KOPT-K1 (cell line): ENCODE measurements around the gene SPAG9.

Source experiments
- H3K27ac ChIP-seq: fragments of 200-600 bp; sonication (generic); 2 replicates; pipeline ENCODE4 v1.5.1; 2016; ENCODE audit warnings: antibody characterized with exemption, mild to moderate bottlenecking, low read depth, low read length; ENCODE audit not compliant: poor library complexity, severe bottlenecking
- H3K36me3 ChIP-seq: fragments of 200-600 bp; sonication (generic); 2 replicates; pipeline ENCODE4 v1.5.1; 2017; ENCODE audit warnings: antibody characterized with exemption, mild to moderate bottlenecking, low read length, moderate library complexity; ENCODE audit not compliant: insufficient read depth
- H3K9me3 ChIP-seq: fragments of 200-600 bp; sonication (generic); 2 replicates; pipeline ENCODE4 v1.5.1; 2017; ENCODE audit warnings: antibody characterized with exemption, low read length, mild to moderate bottlenecking; ENCODE audit not compliant: insufficient read depth, poor library complexity, severe bottlenecking

SPAG9 gene

GRCh38 chr17:51046046-51046445 lies 74.6 kb downstream of the SPAG9 start:
- no peaks in the 10 kb centered on the region for H3K9me3 ChIP-seq
- no peak overlapping the region for H3K27ac ChIP-seq
- H3K36me3 ChIP-seq: peaks cover 8% of the 10 kb centered on the region; the same call in 1 of the 2 replicates

DNA sequence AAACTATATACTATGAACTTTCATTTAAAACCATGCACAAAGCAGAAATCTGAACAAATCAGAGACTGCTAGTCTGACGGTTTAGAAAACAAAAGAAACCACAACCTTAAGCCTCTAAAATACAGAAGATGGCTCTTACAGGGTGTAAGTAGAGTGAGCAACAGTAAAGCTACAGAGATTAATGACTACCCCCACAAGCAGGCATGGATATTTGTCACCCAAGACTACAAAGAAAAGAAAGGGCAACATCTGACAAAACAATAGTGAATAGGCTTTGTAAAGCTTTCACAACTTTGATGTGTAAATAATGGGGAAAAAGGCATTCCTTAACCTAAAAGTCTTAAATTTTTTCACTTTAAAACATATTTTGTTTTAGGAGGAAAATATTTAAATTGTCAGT lies 75.0 kb downstream of the SPAG9 start:
- Histone ChIP-seq H3K27ac (no peak overlapping the region), H3K36me3 (peaks cover 10% of the 10 kb centered on the region; the same call in 1 of the 2 replicates), H3K9me3 (no peaks in the 10 kb centered on the region)

- H3K27ac ChIP-seq: no peak overlapping the region
These were observed 75.7 kb downstream of the SPAG9 start for GRCh38 chr17:51044976-51045375.

GRCh38 chr17:51036084-51036483 lies 84.6 kb downstream of the SPAG9 start:
- Histone ChIP-seq H3K27ac (no peak overlapping the region), H3K36me3 (peaks cover 18% of the 10 kb centered on the region), H3K9me3 (no peaks in the 10 kb centered on the region)

More at GRCh38 chr17:51044976-51045375, 75.7 kb downstream of the SPAG9 start:
- Histone ChIP-seq H3K9me3 (no peaks in the 10 kb centered on the region), H3K36me3 (peaks cover 16% of the 10 kb centered on the region)

- Histone ChIP-seq H3K36me3 (peaks cover 14% of the 10 kb centered on the region), H3K27ac (no peak overlapping the region), H3K9me3 (no peaks in the 10 kb centered on the region)
These were observed 85.2 kb downstream of the SPAG9 start for GRCh38 chr17:51035431-51035830.

DNA sequence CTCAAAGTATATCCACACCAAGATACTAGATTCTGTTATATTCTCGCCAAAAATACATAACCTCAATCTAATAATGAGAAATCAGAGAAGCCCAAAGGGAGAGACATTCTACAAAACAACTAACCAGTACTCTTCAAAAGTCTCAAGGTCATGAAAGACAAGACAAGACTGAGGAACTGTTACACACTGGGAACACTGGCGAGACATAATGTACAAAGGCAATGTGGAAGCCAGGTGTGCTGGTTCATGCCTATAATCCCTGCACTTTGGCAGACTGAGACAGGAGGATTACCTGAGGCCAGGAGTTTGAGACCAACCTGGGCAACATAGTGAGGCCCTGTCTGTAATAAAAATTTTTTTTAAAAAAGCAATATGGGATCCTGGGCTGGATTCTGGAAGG lies 85.9 kb downstream of the SPAG9 start:
- peaks cover 9% of the 10 kb centered on the region for H3K36me3 ChIP-seq
- H3K27ac ChIP-seq: no peak overlapping the region

DNA sequence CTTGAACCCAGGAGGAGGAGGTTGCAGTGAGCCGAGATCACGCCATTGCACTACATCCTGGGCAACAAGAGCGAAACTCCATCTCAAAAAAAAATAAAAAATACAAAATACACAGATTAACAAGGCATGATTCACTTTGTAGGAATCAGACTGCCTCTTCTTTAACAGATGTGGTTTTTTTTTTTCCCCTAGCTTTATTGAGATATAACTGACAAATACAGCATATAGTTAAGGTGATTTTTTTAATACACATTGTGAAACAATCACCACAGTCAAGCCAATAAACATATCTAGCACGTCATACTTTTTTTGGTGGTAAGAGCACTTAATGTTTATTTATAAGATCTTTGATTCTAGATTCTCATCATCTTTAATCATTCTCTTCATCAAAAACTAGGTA lies 87.8 kb downstream of the SPAG9 start:
- Histone ChIP-seq H3K27ac (no peak overlapping the region), H3K36me3 (peaks cover 1% of the 10 kb centered on the region), H3K9me3 (no peaks in the 10 kb centered on the region)

More for the DNA sequence above, 85.9 kb downstream of the SPAG9 start:
- no peaks in the 10 kb centered on the region for H3K9me3 ChIP-seq

DNA sequence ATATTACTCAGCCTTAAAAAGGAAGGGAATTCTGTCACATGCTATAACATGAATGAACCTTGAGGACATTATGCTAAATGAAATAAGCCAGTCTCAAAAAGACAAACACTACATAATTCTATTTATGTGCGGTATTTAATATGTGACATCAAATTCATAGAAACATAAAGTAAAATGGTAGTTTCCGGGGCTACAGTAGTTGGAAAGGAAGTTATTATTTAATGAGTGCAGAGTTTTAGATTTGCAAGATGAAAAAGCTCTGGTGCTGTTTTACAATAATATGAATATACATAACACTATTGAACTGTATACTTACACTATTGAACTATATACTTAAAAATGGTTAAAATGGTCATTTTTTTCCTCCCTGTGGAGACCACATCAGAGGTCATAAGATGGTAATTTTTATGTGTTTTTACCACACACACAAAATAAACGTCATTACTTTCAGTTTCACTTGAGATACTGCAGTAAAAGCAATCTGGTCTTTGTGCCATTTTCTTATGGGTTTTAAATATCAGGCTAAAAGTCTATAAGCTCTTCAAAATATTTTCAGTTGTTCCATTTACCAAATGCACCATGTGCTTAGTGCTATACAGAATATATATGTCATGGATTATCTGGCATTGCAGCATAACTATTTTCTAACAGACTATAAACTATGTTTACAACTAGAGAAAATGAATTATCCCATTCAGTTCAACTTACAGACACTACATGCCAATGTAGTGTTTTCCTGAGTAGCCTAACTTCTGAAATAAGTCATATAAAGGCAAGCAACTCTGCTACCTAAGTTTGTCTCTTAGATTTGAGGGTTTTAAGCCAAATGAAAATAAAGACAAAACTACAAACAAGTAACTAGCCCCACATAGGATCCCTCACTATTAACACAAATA lies 90.9 kb downstream of the SPAG9 start:
- Histone ChIP-seq H3K9me3 (no peaks in the 10 kb centered on the region), H3K36me3 (no peaks in the 10 kb centered on the region; the same call in 1 of the 2 replicates), H3K27ac (peak overlapping the region; percentile 55)

- no peaks in the 10 kb centered on the region for H3K9me3 ChIP-seq
- H3K36me3 ChIP-seq: no peaks in the 10 kb centered on the region; the same call in 1 of the 2 replicates
- peak overlapping the region; percentile 55 for H3K27ac ChIP-seq
These were observed 91.5 kb downstream of the SPAG9 start for GRCh38 chr17:51029142-51029541.

- no peak overlapping the region for H3K27ac ChIP-seq
- no peaks in the 10 kb centered on the region; the same call in 1 of the 2 replicates for H3K36me3 ChIP-seq
- H3K9me3 ChIP-seq: no peaks in the 10 kb centered on the region
These were observed 92.3 kb downstream of the SPAG9 start for GRCh38 chr17:51028176-51028863.

DNA sequence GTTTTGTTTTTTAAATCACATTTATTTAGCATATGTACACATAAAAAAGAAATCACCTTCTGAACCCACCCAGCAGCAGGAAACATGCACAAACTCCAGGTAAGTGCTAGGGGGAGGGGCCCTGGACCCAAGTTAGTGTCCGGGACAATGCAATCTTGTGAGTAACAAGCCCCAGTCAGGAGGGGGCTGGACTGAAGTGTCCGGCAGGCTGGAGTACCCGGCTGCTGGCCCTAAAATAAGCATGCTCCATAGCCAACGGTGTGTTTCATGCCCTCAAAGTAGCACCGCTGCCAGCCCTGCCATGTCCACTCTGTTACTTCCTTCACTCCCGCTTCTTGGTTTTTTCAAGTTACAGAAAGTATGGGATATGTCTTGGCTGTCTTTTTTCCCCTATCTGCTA lies 102.1 kb downstream of the SPAG9 start:
- Histone ChIP-seq H3K36me3 (peaks cover 68% of the 10 kb centered on the region), H3K27ac (no peak overlapping the region), H3K9me3 (no peaks in the 10 kb centered on the region)

- Histone ChIP-seq H3K27ac (no peak overlapping the region), H3K36me3 (peaks cover 76% of the 10 kb centered on the region), H3K9me3 (no peaks in the 10 kb centered on the region)
These were observed 103.4 kb downstream of the SPAG9 start for GRCh38 chr17:51017270-51017669.

DNA sequence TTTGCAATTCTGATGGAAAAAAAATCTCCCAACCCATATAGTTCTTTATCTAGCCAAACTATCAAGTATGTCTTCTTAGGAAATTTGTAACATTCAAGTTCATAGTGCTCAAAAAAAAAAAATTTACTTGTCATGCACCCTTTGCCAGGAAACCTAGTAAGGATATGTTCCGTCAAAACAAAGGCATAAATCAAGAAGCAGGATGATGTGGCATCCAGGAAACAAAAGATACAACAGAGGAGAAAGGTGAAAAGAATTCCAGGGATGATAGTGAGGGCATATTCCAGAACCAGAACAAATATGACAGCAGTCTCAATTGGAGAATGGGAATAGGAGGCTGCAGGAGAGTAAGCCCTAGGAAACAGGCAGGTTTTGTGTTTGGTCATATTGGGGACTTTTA lies 104.6 kb downstream of the SPAG9 start:
- H3K9me3 ChIP-seq: no peaks in the 10 kb centered on the region
- no peak overlapping the region for H3K27ac ChIP-seq
- H3K36me3 ChIP-seq: peaks cover 76% of the 10 kb centered on the region

GRCh38 chr17:51015145-51015558 lies 105.5 kb downstream of the SPAG9 start:
- H3K9me3 ChIP-seq: no peaks in the 10 kb centered on the region
- H3K27ac ChIP-seq: no peak overlapping the region
- H3K36me3 ChIP-seq: peaks cover 66% of the 10 kb centered on the region

DNA sequence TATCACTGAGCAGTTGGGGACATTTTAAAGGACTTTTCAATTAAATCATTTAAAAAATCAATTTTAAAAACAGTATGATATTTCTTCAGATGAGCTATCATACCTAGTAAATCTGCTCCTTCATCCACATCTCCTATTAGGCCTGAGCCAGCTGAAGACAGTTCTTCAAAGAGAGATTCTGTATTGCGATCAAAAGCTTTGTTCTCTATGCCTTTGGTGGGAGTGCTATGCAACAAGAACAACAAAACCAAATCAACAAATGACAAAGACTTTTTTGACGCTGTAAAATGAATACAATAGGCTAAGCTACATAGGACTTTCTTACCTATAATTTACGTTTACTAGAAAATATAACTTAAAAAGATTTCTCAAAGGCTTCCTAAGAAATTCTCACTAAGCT lies 106.5 kb downstream of the SPAG9 start:
- Histone ChIP-seq H3K36me3 (peaks cover 58% of the 10 kb centered on the region), H3K27ac (no peak overlapping the region), H3K9me3 (no peaks in the 10 kb centered on the region)
